H7 (cell line): ENCODE data around the gene BLOC1S1. TPM values are rescaled to one million over a fixed set of nuclear protein-coding genes. Genes with fewer than 3 reads are reported as not detected.
A peak's percentile ranks its signal among the peaks of the same experiment; 100 is the strongest.

Experiments
- DNase-seq: peaks from one replicate; pipeline ENCODE4 v3.0.0; 2012
- H3K27me3 ChIP-seq: 2 replicates; pipeline ENCODE4 v1.6.0; 2011; ENCODE audit warnings: mild to moderate bottlenecking, low read length; ENCODE audit not compliant: control insufficient read depth, insufficient read depth
- H3K36me3 ChIP-seq: replicated peaks from 2 replicates; pipeline ENCODE4 v1.5.1; 2011; ENCODE audit warnings: low read length; ENCODE audit not compliant: control insufficient read depth, insufficient read depth
- H3K4me3 ChIP-seq: 2 replicates; pipeline ENCODE4 v1.5.1; 2011; ENCODE audit warnings: low read depth, mild to moderate bottlenecking, control low read depth, low read length, moderate library complexity; ENCODE audit not compliant: insufficient read depth
- total RNA-seq: library from RNA; depleted of rRNA; stranded (reverse); fragments of >200 nt; shearing (Covaris generic); gene quantifications from 2 replicates; pipeline ENCODE4 v1.2.3, GENCODE V29; 2014; rRNA removed

The BLOC1S1 gene
- 59.6 and 76.9 TPM in 2 replicates for total RNA-seq

DNA sequence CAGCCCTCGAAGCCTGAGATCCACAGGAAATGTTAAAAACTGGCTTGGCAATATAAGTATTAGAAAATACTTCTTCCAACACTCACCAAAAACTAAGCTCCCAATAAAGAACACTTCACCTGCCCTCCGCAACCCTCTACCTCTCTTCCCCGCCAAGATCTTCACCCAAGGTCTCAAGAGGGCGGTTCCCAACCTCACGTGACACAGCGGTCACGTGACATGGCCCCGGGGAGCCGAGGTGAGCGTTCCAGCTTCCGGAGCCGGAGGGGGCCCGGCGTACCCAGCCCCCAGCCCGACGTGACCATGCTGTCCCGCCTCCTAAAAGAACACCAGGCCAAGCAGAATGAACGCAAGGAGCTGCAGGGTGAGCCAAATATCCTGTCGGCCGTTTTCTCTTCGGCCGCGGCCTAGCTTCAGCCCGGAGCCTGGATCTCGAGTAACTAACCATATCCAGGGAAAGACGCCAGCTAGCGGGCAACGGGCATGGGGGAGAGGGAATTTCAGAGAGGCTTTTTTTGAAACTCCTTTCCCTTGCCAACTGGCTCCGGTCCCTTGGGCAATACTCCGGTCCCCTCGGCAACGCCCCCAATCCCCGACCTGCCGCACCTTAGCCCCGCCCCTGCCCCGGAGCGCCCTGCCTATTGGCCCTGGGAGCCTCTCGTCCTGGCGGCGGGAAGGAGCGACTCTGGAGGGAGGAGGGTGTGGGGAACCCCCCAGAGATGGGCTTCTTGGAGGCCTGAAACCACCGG is at the start of gene BLOC1S1:
TSS of gene BLOC1S1 (plus strand) at position 214 of the 749 bp plus-strand sequence. CDS start at position 220, 6 bp downstream.
- Histone ChIP-seq H3K4me3 (peak within 1 kb of the TSS; percentile 92), H3K36me3 (no peaks in the 10 kb centered on the region), H3K27me3 (peaks cover 5% of the 10 kb centered on the region; the same call in 1 of the 2 replicates)
- DNase-seq, result peak; percentile 98

- Histone ChIP-seq H3K36me3 (no peaks in the 10 kb centered on the region), H3K4me3 (no peak overlapping the region), H3K27me3 (no peaks in the 10 kb centered on the region)
- no peak for DNase-seq
Measured at GRCh38 chr12:55666508-55666907, 49.3 kb upstream of the BLOC1S1 start.

GRCh38 chr12:55670276-55670675 is 45.6 kb upstream of the BLOC1S1 start:
- no peaks in the 10 kb centered on the region for H3K36me3 ChIP-seq
- H3K27me3 ChIP-seq, result no peaks in the 10 kb centered on the region
- no peak overlapping the region for H3K4me3 ChIP-seq
- DNase-seq, result no peak

DNA sequence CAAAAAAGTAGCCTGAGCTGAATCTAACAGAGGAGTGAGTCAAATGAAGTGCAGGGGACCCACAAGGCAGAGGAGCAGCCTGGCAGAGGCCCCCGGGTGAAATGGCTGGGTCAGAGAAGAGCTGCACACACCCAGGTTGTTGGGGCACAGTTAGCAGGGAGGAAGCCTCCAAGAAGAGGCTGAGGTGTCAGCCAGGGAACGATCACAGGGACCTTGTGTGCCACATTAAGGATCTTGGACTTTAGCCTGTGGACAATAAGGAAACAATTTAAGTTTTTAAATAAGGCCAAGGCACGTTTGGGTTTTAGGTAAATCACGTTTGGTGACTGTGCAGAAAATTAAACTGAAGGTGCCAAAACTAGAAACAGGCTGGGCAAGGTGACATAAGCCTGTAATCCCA is 44.1 kb upstream of the BLOC1S1 start:
- no peaks in the 10 kb centered on the region for H3K27me3 ChIP-seq
- no peak for DNase-seq
- no peak overlapping the region for H3K4me3 ChIP-seq

GRCh38 chr12:55673638-55674037 is 42.2 kb upstream of the BLOC1S1 start:
- DNase-seq, result no peak
- Histone ChIP-seq H3K27me3 (no peaks in the 10 kb centered on the region), H3K36me3 (no peaks in the 10 kb centered on the region), H3K4me3 (no peak overlapping the region)

More for the DNA sequence above, 44.1 kb upstream of the BLOC1S1 start:
- no peaks in the 10 kb centered on the region for H3K36me3 ChIP-seq

GRCh38 chr12:55675666-55676065 is 40.2 kb upstream of the BLOC1S1 start:
- no peaks in the 10 kb centered on the region for H3K27me3 ChIP-seq
- no peak overlapping the region for H3K4me3 ChIP-seq
- DNase-seq, result no peak

DNA sequence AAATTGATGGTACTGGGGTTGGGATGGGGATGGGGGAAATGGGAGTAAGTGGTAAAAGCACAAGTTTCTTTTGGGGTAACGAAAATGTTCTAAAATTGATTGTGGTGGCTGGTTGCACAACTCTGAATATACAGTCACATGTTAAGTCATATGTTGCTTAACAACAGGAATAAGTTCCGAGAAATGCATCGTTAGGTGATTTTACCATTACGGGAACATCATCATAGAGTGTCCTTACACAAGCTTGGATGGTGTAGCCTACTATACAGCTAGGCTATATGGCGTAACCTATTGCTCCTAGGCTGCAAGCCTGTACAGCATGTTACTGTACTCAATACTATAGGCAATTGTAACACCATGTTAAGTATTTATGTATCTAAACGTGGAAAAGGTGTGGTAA is 39.1 kb upstream of the BLOC1S1 start:
- H3K36me3 ChIP-seq, result no peaks in the 10 kb centered on the region
- no peak overlapping the region for H3K4me3 ChIP-seq
- H3K27me3 ChIP-seq, result no peaks in the 10 kb centered on the region
- DNase-seq, result no peak

More at GRCh38 chr12:55675666-55676065, 40.2 kb upstream of the BLOC1S1 start:
- no peaks in the 10 kb centered on the region for H3K36me3 ChIP-seq

DNA sequence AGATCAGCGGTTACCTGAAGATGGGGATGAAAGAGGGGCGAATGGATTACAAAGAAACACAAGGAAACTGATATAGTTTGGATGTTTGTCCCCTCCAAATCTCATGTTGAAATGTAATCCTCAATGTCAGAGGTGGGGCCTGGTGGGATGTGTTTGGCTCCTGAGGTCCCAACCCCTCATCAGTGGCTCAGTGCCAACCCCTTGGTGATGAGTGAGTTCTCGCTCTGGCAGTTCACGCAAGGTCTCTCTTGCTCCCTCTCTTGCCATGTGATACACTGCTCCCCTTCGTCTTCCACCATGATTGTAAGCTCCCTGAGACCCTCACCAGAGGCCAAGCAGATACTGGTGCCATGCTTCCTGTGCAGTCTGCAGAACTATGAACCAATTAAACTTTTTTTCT is 36.2 kb upstream of the BLOC1S1 start:
- no peak for DNase-seq
- Histone ChIP-seq H3K27me3 (no peaks in the 10 kb centered on the region), H3K4me3 (no peak overlapping the region), H3K36me3 (no peaks in the 10 kb centered on the region)

DNA sequence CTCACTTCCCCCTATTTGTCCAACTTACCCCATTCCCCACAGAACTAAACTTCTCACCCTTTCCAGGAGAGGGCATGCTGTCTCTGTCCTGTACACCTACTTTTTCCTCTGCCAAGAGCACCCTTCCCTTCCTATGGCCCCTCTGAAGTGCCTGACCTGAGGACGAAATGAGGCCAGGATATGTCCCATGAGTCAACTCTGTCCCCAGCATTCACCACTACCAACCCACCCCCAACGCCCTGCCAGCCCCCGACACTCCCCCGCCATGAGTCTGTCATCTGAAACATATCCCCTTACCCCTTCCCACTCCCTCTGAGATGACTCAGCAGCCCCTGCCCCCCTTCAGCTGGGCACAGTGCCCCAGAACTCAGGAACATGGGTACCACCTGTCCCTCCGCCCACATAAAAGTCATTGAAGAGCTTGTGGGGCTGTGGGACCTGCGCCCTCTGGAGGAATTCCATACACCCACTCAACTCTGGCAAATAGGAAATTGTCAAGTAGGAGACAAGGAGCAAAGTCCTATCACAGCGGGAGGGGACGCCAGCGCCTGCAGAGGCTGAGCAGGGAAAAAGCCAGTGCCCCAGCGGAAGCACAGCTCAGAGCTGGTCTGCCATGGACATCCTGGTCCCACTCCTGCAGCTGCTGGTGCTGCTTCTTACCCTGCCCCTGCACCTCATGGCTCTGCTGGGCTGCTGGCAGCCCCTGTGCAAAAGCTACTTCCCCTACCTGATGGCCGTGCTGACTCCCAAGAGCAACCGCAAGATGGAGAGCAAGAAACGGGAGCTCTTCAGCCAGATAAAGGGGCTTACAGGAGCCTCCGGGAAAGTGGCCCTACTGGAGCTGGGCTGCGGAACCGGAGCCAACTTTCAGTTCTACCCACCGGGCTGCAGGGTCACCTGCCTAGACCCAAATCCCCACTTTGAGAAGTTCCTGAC is 34.4 kb upstream of the BLOC1S1 start:
- DNase-seq, result peak; percentile 86
- Histone ChIP-seq H3K36me3 (peaks cover 1% of the 10 kb centered on the region), H3K4me3 (peak overlapping the region; percentile 24), H3K27me3 (no peaks in the 10 kb centered on the region)

GRCh38 chr12:55682087-55682796 is 33.6 kb upstream of the BLOC1S1 start:
- Histone ChIP-seq H3K36me3 (peaks cover 1% of the 10 kb centered on the region), H3K27me3 (no peaks in the 10 kb centered on the region), H3K4me3 (peak overlapping the region; percentile 24)
- no peak for DNase-seq

DNA sequence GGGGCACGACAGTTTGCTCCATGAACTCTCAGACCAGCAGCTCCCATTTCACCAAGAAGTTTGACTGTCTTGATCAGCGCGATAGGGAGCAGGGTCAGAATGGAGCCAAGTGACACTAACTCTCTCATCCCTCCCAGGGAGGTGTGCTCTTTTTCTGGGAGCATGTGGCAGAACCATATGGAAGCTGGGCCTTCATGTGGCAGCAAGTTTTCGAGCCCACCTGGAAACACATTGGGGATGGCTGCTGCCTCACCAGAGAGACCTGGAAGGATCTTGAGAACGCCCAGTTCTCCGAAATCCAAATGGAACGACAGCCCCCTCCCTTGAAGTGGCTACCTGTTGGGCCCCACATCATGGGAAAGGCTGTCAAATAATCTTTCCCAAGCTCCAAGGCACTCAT is 32.2 kb upstream of the BLOC1S1 start:
- H3K4me3 ChIP-seq, result no peak overlapping the region
- DNase-seq, result no peak

DNA sequence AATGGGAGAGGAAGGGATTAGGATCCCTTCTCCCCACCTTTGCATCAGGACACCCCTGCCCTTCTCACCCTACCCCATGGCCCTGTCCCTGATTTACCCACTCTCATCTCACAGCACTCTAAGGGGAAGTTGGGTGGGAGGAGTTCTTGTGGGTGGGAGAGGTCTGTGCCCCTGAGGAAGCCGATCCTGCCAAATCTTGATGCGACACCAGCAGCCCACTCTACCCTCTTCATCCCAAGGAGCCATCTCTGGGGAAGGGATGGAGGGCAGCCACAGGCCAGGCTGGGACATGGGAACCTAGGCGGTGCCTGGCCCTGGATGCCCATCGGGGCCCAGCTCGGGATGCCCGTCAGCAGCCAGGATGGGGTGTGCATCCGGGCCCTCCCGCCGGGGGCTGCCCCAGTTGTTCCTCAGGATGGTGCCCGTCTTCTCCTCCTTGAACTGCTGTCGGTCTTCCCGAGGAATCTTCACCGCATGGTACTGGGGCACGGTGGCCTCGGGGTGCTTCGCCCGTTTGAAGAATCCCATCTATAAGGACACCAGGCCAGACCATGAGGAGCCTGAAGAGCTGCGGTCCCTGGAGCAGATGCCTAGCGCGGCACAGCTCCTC is 31.0 kb upstream of the BLOC1S1 start:
- Histone ChIP-seq H3K36me3 (peaks cover 7% of the 10 kb centered on the region), H3K4me3 (no peak overlapping the region), H3K27me3 (no peaks in the 10 kb centered on the region)
- DNase-seq, result no peak

More for the DNA sequence above, 32.2 kb upstream of the BLOC1S1 start:
- H3K27me3 ChIP-seq, result no peaks in the 10 kb centered on the region
- H3K36me3 ChIP-seq, result peaks cover 7% of the 10 kb centered on the region

- DNase-seq, result no peak
- Histone ChIP-seq H3K4me3 (no peak overlapping the region), H3K27me3 (no peaks in the 10 kb centered on the region), H3K36me3 (peaks cover 7% of the 10 kb centered on the region)
Measured at GRCh38 chr12:55685671-55686070, 30.2 kb upstream of the BLOC1S1 start.
